WTC11 (cell line): ENCODE data around the gene MOXD1. TPM values are rescaled to one million over a fixed set of nuclear protein-coding genes. Genes with fewer than 3 reads are reported as not detected.
A peak's percentile ranks its signal among the peaks of the same experiment; 100 is the strongest.

ENCODE experiments used
- ATAC-seq: fragments of 200-7000 bp; cut with Tn5 transposase; 2 replicates; pipeline ENCODE4 v1.10.0; 2021; ENCODE audit warnings: mild to moderate bottlenecking, moderate library complexity
- CTCF ChIA-PET: fragments of 300-600 bp; sonication (Branson Sonifier 250); formaldehyde crosslinking; loops from one replicate; lab custom pipeline; 2021; ENCODE audit warnings: antibody characterized with exemption; lab: Charles Lee
- POLR2A ChIA-PET: fragments of 350-600 bp; sonication (Branson Sonifier 250); formaldehyde crosslinking; loops from one replicate; lab custom pipeline; 2021; ENCODE audit warnings: antibody characterized with exemption; lab: Charles Lee
- DNase-seq: peaks from one replicate; pipeline ENCODE4 v3.0.0; 2021; ENCODE audit warnings: low spot score
- H3K27ac Mint-ChIP-seq: 2 replicates; pipeline ENCODE4 v1.8.0; 2021; ENCODE audit warnings: mixed read lengths
- H3K27me3 Mint-ChIP-seq: 2 replicates; pipeline ENCODE4 v1.8.0; 2021; ENCODE audit warnings: low read depth, mild to moderate bottlenecking, moderate library complexity, mixed read lengths
- H3K36me3 Mint-ChIP-seq: 2 replicates; pipeline ENCODE4 v1.8.0; 2021; ENCODE audit warnings: mixed read lengths
- H3K4me1 Mint-ChIP-seq: 2 replicates; pipeline ENCODE4 v1.8.0; 2022; ENCODE audit warnings: mixed read lengths
- H3K4me3 Mint-ChIP-seq: 2 replicates; pipeline ENCODE4 v1.8.0; 2021; ENCODE audit warnings: mild to moderate bottlenecking, moderate library complexity, mixed read lengths
- H3K9me3 Mint-ChIP-seq: 2 replicates; pipeline ENCODE4 v1.8.0; 2021; ENCODE audit warnings: mixed read lengths
- ATF1 ChIP-seq: sonication (generic); formaldehyde crosslinking; IDR thresholded peaks from 2 replicates; pipeline ENCODE4 v1.8.1; 2023; ENCODE audit warnings: mild to moderate bottlenecking, moderate library complexity, missing genetic modification reagents
- ATF2 ChIP-seq: sonication (generic); formaldehyde crosslinking; IDR thresholded peaks from 2 replicates; pipeline ENCODE4 v1.8.1; 2022; ENCODE audit warnings: low read depth, missing genetic modification reagents, borderline replicate concordance
- CREB1 ChIP-seq: sonication (generic); formaldehyde crosslinking; IDR thresholded peaks from 2 replicates; pipeline ENCODE4 v1.8.0; 2023; ENCODE audit warnings: mild to moderate bottlenecking, missing genetic modification reagents
- CREM ChIP-seq: sonication (generic); formaldehyde crosslinking; IDR thresholded peaks from 2 replicates; pipeline ENCODE4 v1.8.1; 2022; ENCODE audit warnings: mild to moderate bottlenecking, missing genetic modification reagents, moderate library complexity
- E2F5 ChIP-seq: sonication (generic); formaldehyde crosslinking; IDR thresholded peaks from 2 replicates; pipeline ENCODE4 v1.8.1; 2022; ENCODE audit warnings: mild to moderate bottlenecking, moderate library complexity, missing genetic modification reagents
- EMX1 ChIP-seq: fragments of 250-450 bp; sonication (Bioruptor Pico); IDR thresholded peaks from 2 replicates; pipeline ENCODE4 v1.8.0; 2021; ENCODE audit warnings: mild to moderate bottlenecking
- FOXJ3 ChIP-seq: sonication (generic); formaldehyde crosslinking; IDR thresholded peaks from 2 replicates; pipeline ENCODE4 v1.9.0; 2021; ENCODE audit warnings: missing genetic modification reagents, mild to moderate bottlenecking, borderline replicate concordance
- GABPB1 ChIP-seq: sonication (generic); formaldehyde crosslinking; IDR thresholded peaks from 2 replicates; pipeline ENCODE4 v1.8.1; 2023; ENCODE audit warnings: mild to moderate bottlenecking, missing genetic modification reagents
- IRF1 ChIP-seq: sonication (generic); formaldehyde crosslinking; IDR thresholded peaks from 2 replicates; pipeline ENCODE4 v1.8.0; 2023; ENCODE audit warnings: missing genetic modification reagents
- KAT7 ChIP-seq: sonication (generic); formaldehyde crosslinking; IDR thresholded peaks from 2 replicates; pipeline ENCODE4 v1.8.1; 2023; ENCODE audit warnings: missing genetic modification reagents, mild to moderate bottlenecking, borderline replicate concordance
- MXD4 ChIP-seq: fragments of 250-450 bp; sonication (Bioruptor Pico); IDR thresholded peaks from 2 replicates; pipeline ENCODE4 v1.8.0; 2021; ENCODE audit warnings: mild to moderate bottlenecking, moderate library complexity, borderline replicate concordance
- RORB ChIP-seq: fragments of 250-450 bp; sonication (Bioruptor Pico); IDR thresholded peaks from 2 replicates; pipeline ENCODE4 v1.9.0; 2021; ENCODE audit warnings: mild to moderate bottlenecking
- SMAD3 ChIP-seq: sonication (generic); formaldehyde crosslinking; IDR thresholded peaks from 2 replicates; pipeline ENCODE4 v1.8.0; 2022; ENCODE audit warnings: missing genetic modification reagents, mild to moderate bottlenecking, borderline replicate concordance
- SOX15 ChIP-seq: fragments of 250-450 bp; sonication (Bioruptor Pico); IDR thresholded peaks from 2 replicates; pipeline ENCODE4 v1.9.0; 2021; ENCODE audit warnings: mild to moderate bottlenecking
- TEAD4 ChIP-seq: sonication (generic); formaldehyde crosslinking; IDR thresholded peaks from 2 replicates; pipeline ENCODE4 v1.8.0; 2022; ENCODE audit warnings: mild to moderate bottlenecking, missing genetic modification reagents
- ZMAT4 ChIP-seq: fragments of 250-450 bp; sonication (Bioruptor Pico); IDR thresholded peaks from 2 replicates; pipeline ENCODE4 v1.9.0; 2021; ENCODE audit warnings: mild to moderate bottlenecking
- ZNF138 ChIP-seq: sonication (generic); formaldehyde crosslinking; conservative IDR thresholded peaks from 2 replicates; pipeline ENCODE4 v1.8.1; 2022; ENCODE audit warnings: mild to moderate bottlenecking, moderate library complexity, missing genetic modification reagents
- ZNF512 ChIP-seq: sonication (generic); formaldehyde crosslinking; IDR thresholded peaks from 2 replicates; pipeline ENCODE4 v1.8.1; 2022; ENCODE audit warnings: missing genetic modification reagents, borderline replicate concordance
- ZNF671 ChIP-seq: fragments of 250-450 bp; sonication (Bioruptor Pico); IDR thresholded peaks from 2 replicates; pipeline ENCODE4 v1.8.0; 2021; ENCODE audit warnings: mild to moderate bottlenecking
- total RNA-seq: library from RNA; stranded (reverse); gene quantifications from 3 replicates; pipeline ENCODE4 v1.2.3, GENCODE V29; 2021
- TF ChIP-seq, protein P1 (sequence below): fragments of 200-600 bp; IDR thresholded peaks from 2 replicates; pipeline ENCODE4 v1.8.0; 2022; ENCODE audit warnings: antibody characterized with exemption

The MOXD1 gene
- total RNA-seq, 1 experiment from 2014 or later = 1.7 TPM

GRCh38 chr6:132400555-132400882 lies 756 bp downstream of the MOXD1 start:
- ATAC-seq (peak; percentile 30), DNase-seq (no peak)
- no peak for TF ChIP-seq SMAD3 (CRISPR knock-in tag)
- no peak for TF ChIP-seq ZMAT4
- TF ChIP-seq E2F5 = no peak
- no peak for TF ChIP-seq CREB1 (CRISPR knock-in tag)
- TF ChIP-seq RORB (CRISPR knock-in tag) = no peak
- no peak for TF ChIP-seq SOX15
- no peak for TF ChIP-seq EMX1 (CRISPR knock-in tag)
- no peak for TF ChIP-seq TEAD4 (CRISPR knock-in tag)
- no peak for TF ChIP-seq GABPB1
- no peak for TF ChIP-seq CREM (CRISPR knock-in tag)
- ChIA-PET CTCF (interaction anchor here (1.2 kb wide), 1 partner anchor 120 kb away, joined by 8 read pairs; no protein-coding TSS in a partner anchor), POLR2A (interaction anchor here (0.6 kb wide), 2 partner anchors 270 to 514 kb away, joined by 3 to 11 read pairs; no protein-coding TSS in a partner anchor)
- H3K4me3 Mint-ChIP-seq = peak overlapping the region; percentile 83
- H3K4me1 Mint-ChIP-seq = peaks cover 20% of the 10 kb centered on the region
- H3K27me3 Mint-ChIP-seq = peaks cover 78% of the 10 kb centered on the region
- H3K36me3 Mint-ChIP-seq = no peaks in the 10 kb centered on the region
- H3K9me3 Mint-ChIP-seq = peaks cover under 1% of the 10 kb centered on the region
- no peak overlapping the region for H3K27ac Mint-ChIP-seq

DNA sequence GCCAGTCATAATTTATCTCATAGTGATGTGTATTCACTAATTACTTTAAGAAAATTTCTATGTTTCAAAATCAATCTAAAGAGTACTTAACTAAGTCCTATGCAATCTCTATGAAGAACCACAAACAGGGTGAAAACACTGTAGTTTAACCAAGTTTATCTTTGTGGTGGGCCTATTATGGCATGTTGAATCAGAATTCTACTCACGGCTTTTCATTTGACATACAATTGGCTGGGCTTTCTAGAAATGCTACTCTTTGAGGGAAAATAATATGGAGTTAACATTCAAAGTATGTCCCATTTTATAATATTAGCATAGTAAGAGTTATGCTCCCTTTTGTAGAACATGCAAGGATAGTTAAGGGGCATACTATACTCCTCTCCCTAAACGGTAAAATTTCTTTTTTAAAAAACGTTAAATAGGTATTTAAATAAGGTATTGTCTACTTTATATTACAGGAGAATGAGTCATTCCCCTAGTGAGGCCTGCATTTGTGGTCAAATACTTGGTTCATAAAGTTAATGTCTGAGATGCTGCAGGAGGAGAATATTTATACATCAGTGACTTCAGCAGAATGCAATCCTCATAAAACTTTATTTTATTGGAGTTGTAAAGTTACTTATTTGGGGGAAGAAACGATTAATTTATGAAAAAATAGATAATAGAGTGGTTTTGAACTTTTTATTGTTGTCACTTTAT lies 1.8 kb downstream of the MOXD1 start:
- no peaks in the 10 kb centered on the region for H3K36me3 Mint-ChIP-seq
- no peak overlapping the region for H3K27ac Mint-ChIP-seq
- no peak for TF ChIP-seq IRF1 (CRISPR knock-in tag)
- no peak for TF ChIP-seq ATF2 (CRISPR knock-in tag)
- no peak for TF ChIP-seq ZNF512 (CRISPR knock-in tag)
- TF ChIP-seq FOXJ3 = no peak
- TF ChIP-seq ATF1 (CRISPR knock-in tag) = no peak
- no peak for TF ChIP-seq KAT7 (CRISPR knock-in tag)
- TF ChIP-seq, protein P1, sequence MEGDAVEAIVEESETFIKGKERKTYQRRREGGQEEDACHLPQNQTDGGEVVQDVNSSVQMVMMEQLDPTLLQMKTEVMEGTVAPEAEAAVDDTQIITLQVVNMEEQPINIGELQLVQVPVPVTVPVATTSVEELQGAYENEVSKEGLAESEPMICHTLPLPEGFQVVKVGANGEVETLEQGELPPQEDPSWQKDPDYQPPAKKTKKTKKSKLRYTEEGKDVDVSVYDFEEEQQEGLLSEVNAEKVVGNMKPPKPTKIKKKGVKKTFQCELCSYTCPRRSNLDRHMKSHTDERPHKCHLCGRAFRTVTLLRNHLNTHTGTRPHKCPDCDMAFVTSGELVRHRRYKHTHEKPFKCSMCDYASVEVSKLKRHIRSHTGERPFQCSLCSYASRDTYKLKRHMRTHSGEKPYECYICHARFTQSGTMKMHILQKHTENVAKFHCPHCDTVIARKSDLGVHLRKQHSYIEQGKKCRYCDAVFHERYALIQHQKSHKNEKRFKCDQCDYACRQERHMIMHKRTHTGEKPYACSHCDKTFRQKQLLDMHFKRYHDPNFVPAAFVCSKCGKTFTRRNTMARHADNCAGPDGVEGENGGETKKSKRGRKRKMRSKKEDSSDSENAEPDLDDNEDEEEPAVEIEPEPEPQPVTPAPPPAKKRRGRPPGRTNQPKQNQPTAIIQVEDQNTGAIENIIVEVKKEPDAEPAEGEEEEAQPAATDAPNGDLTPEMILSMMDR = no peak
- no peak for TF ChIP-seq MXD4 (CRISPR knock-in tag)
- TF ChIP-seq ZNF671 (CRISPR knock-in tag) = no peak
- no peak for TF ChIP-seq ZNF138 (CRISPR knock-in tag)
- DNase-seq = no peak
- H3K4me1 Mint-ChIP-seq = peaks cover 11% of the 10 kb centered on the region
- ATAC-seq = no peak
- CTCF ChIA-PET = interaction anchor here (0.7 kb wide), 1 partner anchor 119 kb away, joined by 3 read pairs; no protein-coding TSS in a partner anchor
- peaks cover 78% of the 10 kb centered on the region for H3K27me3 Mint-ChIP-seq
- peak overlapping the region; percentile 83; the same call in 1 of the 2 replicates for H3K4me3 Mint-ChIP-seq
- H3K9me3 Mint-ChIP-seq = peaks cover 10% of the 10 kb centered on the region
- POLR2A ChIA-PET = no interaction called here
